KMS-11 (cell line): ENCODE data around the gene MRPL39.
A peak's percentile ranks its signal among the peaks of the same experiment; 100 is the strongest.

ENCODE experiments used
- H2AFZ ChIP-seq: fragments of 200-600 bp; sonication (generic); 2 replicates; pipeline ENCODE4 v1.6.1; 2016; ENCODE audit warnings: antibody characterized with exemption, mixed run types, low read depth
- H3K27ac ChIP-seq: fragments of 200-600 bp; sonication (generic); 2 replicates; pipeline ENCODE4 v1.6.1; 2016; ENCODE audit warnings: mild to moderate bottlenecking, mixed run types
- H3K27me3 ChIP-seq: fragments of 200-600 bp; sonication (generic); 2 replicates; pipeline ENCODE4 v1.6.1; 2017; ENCODE audit warnings: mild to moderate bottlenecking, low read depth, mixed run types, moderate library complexity; ENCODE audit not compliant: insufficient read depth
- H3K36me3 ChIP-seq: fragments of 200-600 bp; sonication (generic); 2 replicates; pipeline ENCODE4 v1.6.1; 2017; ENCODE audit warnings: mild to moderate bottlenecking, mixed run types; ENCODE audit not compliant: insufficient read depth
- H3K4me1 ChIP-seq: fragments of 200-600 bp; sonication (generic); 2 replicates; pipeline ENCODE4 v1.6.1; 2016; ENCODE audit warnings: mild to moderate bottlenecking, low read depth, mixed run types; ENCODE audit not compliant: poor library complexity, severe bottlenecking
- H3K4me2 ChIP-seq: fragments of 200-600 bp; sonication (generic); 2 replicates; pipeline ENCODE4 v1.7.0; 2016; ENCODE audit warnings: mild to moderate bottlenecking, mixed run types
- H3K4me3 ChIP-seq: fragments of 200-600 bp; sonication (generic); IDR thresholded peaks from 2 replicates; pipeline ENCODE4 v1.6.1; 2017; ENCODE audit warnings: low read depth, low read length, mixed read lengths; ENCODE audit not compliant: insufficient read depth
- H3K79me2 ChIP-seq: fragments of 200-600 bp; sonication (generic); 2 replicates; pipeline ENCODE4 v1.6.1; 2016; ENCODE audit warnings: low read depth, mixed run types; ENCODE audit not compliant: insufficient read depth
- H3K9ac ChIP-seq: fragments of 200-600 bp; sonication (generic); 2 replicates; pipeline ENCODE4 v1.6.1; 2016; ENCODE audit warnings: mild to moderate bottlenecking, mixed run types
- H4K20me1 ChIP-seq: fragments of 200-600 bp; sonication (generic); 2 replicates; pipeline ENCODE4 v1.6.1; 2016; ENCODE audit warnings: mild to moderate bottlenecking, mixed run types; ENCODE audit not compliant: insufficient read depth
- CTCF ChIP-seq: fragments of 200-600 bp; sonication (generic); conservative IDR thresholded peaks from 2 replicates; pipeline ENCODE4 v1.6.1; 2017; ENCODE audit warnings: low read depth, mild to moderate bottlenecking, antibody characterized with exemption, low read length, moderate library complexity, mixed read lengths

The MRPL39 gene

GRCh38 chr21:25584833-25585676 lies 22.2 kb downstream of the MRPL39 start:
- Histone ChIP-seq H3K36me3 (no peaks in the 10 kb centered on the region; the same call in 1 of the 2 replicates), H3K79me2 (no peaks in the 10 kb centered on the region), H3K4me2 (no peak overlapping the region), H3K4me3 (no peak overlapping the region), H4K20me1 (no peaks in the 10 kb centered on the region), H3K27ac (no peak overlapping the region), H3K27me3 (no peaks in the 10 kb centered on the region), H2AFZ (no peak overlapping the region), H3K9ac (no peak overlapping the region), H3K4me1 (peaks cover 22% of the 10 kb centered on the region)
- TF ChIP-seq CTCF, result no peak

- no peaks in the 10 kb centered on the region for H3K79me2 ChIP-seq
- no peak overlapping the region for H3K4me2 ChIP-seq
- no peak overlapping the region for H2AFZ ChIP-seq
- H3K27ac ChIP-seq, result no peak overlapping the region
- no peaks in the 10 kb centered on the region; the same call in 1 of the 2 replicates for H3K36me3 ChIP-seq
- H3K9ac ChIP-seq, result no peak overlapping the region
- no peaks in the 10 kb centered on the region for H4K20me1 ChIP-seq
- no peaks in the 10 kb centered on the region for H3K27me3 ChIP-seq
- no peak overlapping the region for H3K4me3 ChIP-seq
- TF ChIP-seq CTCF, result no peak
- peaks cover 36% of the 10 kb centered on the region for H3K4me1 ChIP-seq
Measured at GRCh38 chr21:25583370-25584130, 23.7 kb downstream of the MRPL39 start.

GRCh38 chr21:25582888-25583287 lies 24.4 kb downstream of the MRPL39 start:
- peaks cover 43% of the 10 kb centered on the region for H3K4me1 ChIP-seq
- TF ChIP-seq CTCF, result no peak
- no peak overlapping the region for H3K4me2 ChIP-seq
- H4K20me1 ChIP-seq, result no peaks in the 10 kb centered on the region
- H3K9ac ChIP-seq, result no peak overlapping the region
- no peaks in the 10 kb centered on the region for H3K27me3 ChIP-seq
- 0 out of 2 replicates have a peak overlapping the region, but pooled peaks have one; percentile 2 for H3K27ac ChIP-seq
- no peaks in the 10 kb centered on the region for H3K36me3 ChIP-seq
- H3K4me3 ChIP-seq, result no peak overlapping the region
- no peaks in the 10 kb centered on the region for H3K79me2 ChIP-seq
- no peak overlapping the region for H2AFZ ChIP-seq

GRCh38 chr21:25582164-25582790 lies 25.0 kb downstream of the MRPL39 start:
- no peaks in the 10 kb centered on the region for H3K36me3 ChIP-seq
- H3K27me3 ChIP-seq, result no peaks in the 10 kb centered on the region
- H3K79me2 ChIP-seq, result no peaks in the 10 kb centered on the region
- no peak overlapping the region for H3K4me3 ChIP-seq
- no peak overlapping the region for H3K27ac ChIP-seq
- H2AFZ ChIP-seq, result no peak overlapping the region
- H4K20me1 ChIP-seq, result no peaks in the 10 kb centered on the region
- TF ChIP-seq CTCF, result no peak
- H3K9ac ChIP-seq, result no peak overlapping the region
- H3K4me2 ChIP-seq, result 0 out of 2 replicates have a peak overlapping the region, but pooled peaks have one; percentile 3
- H3K4me1 ChIP-seq, result peaks cover 49% of the 10 kb centered on the region
